Psoas muscle (tissue), 8 donors: ENCODE results near the gene TENM3. TPM values are rescaled to one million over a fixed set of nuclear protein-coding genes. Genes with fewer than 3 reads are reported as not detected.

Experiments
- ATAC-seq, 4 donors: fragments of 200-7000 bp; cut with Tn5 transposase; one replicate each; pipeline ENCODE4 v1.9.1; 2020; ENCODE audit warnings: moderate library complexity in 3 of 4, mild to moderate bottlenecking in 2 of 4
- DNase-seq, 2 donors: peaks; one replicate each; pipeline ENCODE4 v3.0.0-alpha.2; 2020
- H3K27ac ChIP-seq: fragments of 200-600 bp; one replicate; pipeline ENCODE4 v1.8.0; 2022
- H3K27me3 ChIP-seq, 3 donors: fragments of 200-600 bp in 1 of 3; one replicate each; pipeline versions ENCODE4 v1.6.1 to v1.8.0; 2013 to 2022; ENCODE audit warnings: low read length in 2 of 3, mild to moderate bottlenecking in 2 of 3, moderate library complexity in 1 of 3; ENCODE audit not compliant: insufficient read depth in 3 of 3
- H3K36me3 ChIP-seq, 2 donors: fragments of 200-600 bp in 1 of 2; one replicate each; pipeline versions ENCODE4 v1.6.1 to v1.8.0; 2013 to 2022; ENCODE audit warnings: low read depth in 1 of 2, mild to moderate bottlenecking in 1 of 2, moderate library complexity in 1 of 2; ENCODE audit not compliant: insufficient read depth in 1 of 2
- H3K4me1 ChIP-seq: fragments of 200-600 bp; one replicate; pipeline ENCODE4 v1.8.0; 2022
- H3K4me3 ChIP-seq: fragments of 200-600 bp; one replicate; pipeline ENCODE4 v1.8.0; 2022; ENCODE audit warnings: mild to moderate bottlenecking
- H3K9me3 ChIP-seq: fragments of 200-600 bp; one replicate; pipeline ENCODE4 v1.8.0; 2022
- CTCF ChIP-seq: fragments of 200-600 bp; IDR thresholded peaks from one replicate; pipeline ENCODE4 v1.8.0; 2022; ENCODE audit warnings: antibody characterized with exemption
- WGBS, 3 donors: extraction: QIAGEN DNeasy Blood & Tissue Kit; methylation state at CpG; one replicate each; pipeline versions ENCODE4 v1.1.6 to v1.1.7; 2013; 5-methylcytosine and 5-hydroxymethylcytosine counted together
- intact Hi-C, 2 donors: fragments of 100-400 bp; cut with DNase I; formaldehyde crosslinking; loops; one replicate each; pipeline versions ENCODE4 v1.11.0 to v1.14.2; 2022
- polyA plus RNA-seq, 3 donors: library from polyadenylated mRNA; stranded (reverse); fragments of 200-250 nt; gene quantifications; one replicate each; pipeline ENCODE4 v1.2.3, GENCODE V29; 2013
- total RNA-seq, 4 donors: library from RNA; stranded (reverse); fragmentation: NEBNext Ultra II Directional in 2 of 4; extraction: Animal tissue kit (Norgen Biotek cat#: 25700) in 2 of 4; gene quantifications; one replicate each; pipeline versions ENCODE4 v1.2.1 to v1.2.4, GENCODE V29; 2021 to 2023
- donor health status: healthy with polysubstance abuse.
- donor health status: DM: no; HTN: no; CAD: no; lungs with moderate emphysema.
- donor health status: Bipolar disorder and iron deficiency.
- donor health status: healthy.
- donor health status: DM: yes; HTN: yes; CAD: no.
- donor health status: DM: no; HTN: no; CAD: no.
- donor health status: DM: no; HTN: no; CAD: no.
- donor health status: DM: yes; HTN: yes; CAD: no.

TENM3 gene
- total and polyA plus RNA-seq, 7 donors, result 0.48 to 11.6 (median 5.3) TPM

DNA sequence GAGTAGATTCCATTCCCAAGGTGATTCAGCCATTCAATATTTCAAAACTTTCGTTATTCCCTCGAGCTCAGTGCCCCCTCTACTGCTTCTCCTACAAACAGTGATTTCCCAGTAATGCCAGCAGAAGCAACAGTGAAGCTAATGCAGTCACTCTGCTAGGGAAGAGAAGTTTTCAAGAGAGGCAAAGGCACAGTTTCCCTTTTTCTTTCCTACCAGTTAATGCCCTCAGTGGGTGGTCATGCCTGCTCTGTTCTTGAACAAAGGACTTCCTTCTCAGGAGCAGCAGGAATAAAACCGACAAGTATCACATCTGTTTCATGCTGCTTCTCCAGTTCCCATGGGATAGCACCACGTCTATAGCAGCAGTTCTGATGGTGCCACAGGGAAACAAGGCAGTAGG lies 317.2 kb downstream of the TENM3 start:
- Histone ChIP-seq H3K27me3 (no peaks in the 10 kb centered on the region), H3K9me3 (no peaks in the 10 kb centered on the region), H3K36me3 (no peaks in the 10 kb centered on the region), H3K4me1 (peaks cover 9% of the 10 kb centered on the region), H3K27ac (no peak overlapping the region), H3K4me3 (no peak overlapping the region)
- intact Hi-C loops, result no loop called here
- no peak for TF ChIP-seq CTCF
- no peak for DNase-seq
- 47 to 56% (median 55%) methylated on average over 4 of the region's 4 CpGs for WGBS, 3 donors
- ATAC-seq, result no peak

GRCh38 chr4:182562350-182562749 lies 319.1 kb downstream of the TENM3 start:
- Histone ChIP-seq H3K27ac (no peak overlapping the region), H3K4me1 (no peaks in the 10 kb centered on the region), H3K36me3 (no peaks in the 10 kb centered on the region), H3K4me3 (no peak overlapping the region), H3K9me3 (no peaks in the 10 kb centered on the region), H3K27me3 (no peaks in the 10 kb centered on the region)
- ATAC-seq (no peak), DNase-seq (no peak)
- intact Hi-C loops, result no loop called here
- no peak for TF ChIP-seq CTCF
- 86 to 92% (median 87%) methylated on average over 3 of the region's 3 CpGs for WGBS, 3 donors

GRCh38 chr4:182564724-182565369 lies 321.6 kb downstream of the TENM3 start:
- H3K4me3 ChIP-seq, result no peak overlapping the region
- intact Hi-C loops, result no loop called here
- TF ChIP-seq CTCF, result no peak
- no peak for DNase-seq
- no peaks in the 10 kb centered on the region for H3K27me3 ChIP-seq
- no peaks in the 10 kb centered on the region for H3K4me1 ChIP-seq
- H3K36me3 ChIP-seq, result no peaks in the 10 kb centered on the region
- no peaks in the 10 kb centered on the region for H3K9me3 ChIP-seq
- 79 to 85% (median 81%) methylated on average over 4 of the region's 4 CpGs for WGBS, 3 donors
- H3K27ac ChIP-seq, result no peak overlapping the region
- no peak for ATAC-seq

DNA sequence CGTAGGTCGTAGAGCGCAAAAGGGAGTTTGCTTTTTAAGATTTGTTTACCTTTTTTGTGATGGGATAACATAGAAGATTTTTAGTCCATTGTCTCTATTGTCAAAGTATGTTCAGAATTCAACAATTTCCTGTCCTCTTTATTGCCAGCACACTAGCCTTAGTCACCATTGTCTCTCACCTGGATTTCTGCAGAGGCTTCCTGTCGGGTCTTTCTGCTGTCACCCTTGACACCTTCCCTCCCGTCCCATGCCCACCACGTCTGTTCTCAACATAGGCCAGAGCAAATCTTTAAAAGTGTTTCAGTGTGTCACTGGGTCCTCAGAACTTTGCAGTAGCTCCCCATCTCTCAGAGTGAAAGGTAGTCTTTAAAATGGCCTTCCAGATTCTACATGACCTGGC lies 323.9 kb downstream of the TENM3 start:
- 74 to 83% (median 76%) methylated on average over 6 of the region's 6 CpGs for WGBS, 3 donors
- intact Hi-C loops, result no loop called here
- no peak for DNase-seq

More for the DNA sequence above, 323.9 kb downstream of the TENM3 start:
- Histone ChIP-seq H3K36me3 (no peaks in the 10 kb centered on the region), H3K9me3 (no peaks in the 10 kb centered on the region), H3K27me3 (no peaks in the 10 kb centered on the region), H3K27ac (no peak overlapping the region), H3K4me3 (no peak overlapping the region), H3K4me1 (no peaks in the 10 kb centered on the region)
- no peak for TF ChIP-seq CTCF
- ATAC-seq, result no peak
